8988T (cell line): ENCODE results near the gene FUS.
"Not testable (repeated sequence)": the region's sequence is repeated elsewhere in the genome, so short reads cannot be mapped to it uniquely, and the experiment has no call there.

Source experiments
- DNase-seq: peaks from one replicate; pipeline ENCODE4 v3.0.0; 2011

FUS gene

DNA sequence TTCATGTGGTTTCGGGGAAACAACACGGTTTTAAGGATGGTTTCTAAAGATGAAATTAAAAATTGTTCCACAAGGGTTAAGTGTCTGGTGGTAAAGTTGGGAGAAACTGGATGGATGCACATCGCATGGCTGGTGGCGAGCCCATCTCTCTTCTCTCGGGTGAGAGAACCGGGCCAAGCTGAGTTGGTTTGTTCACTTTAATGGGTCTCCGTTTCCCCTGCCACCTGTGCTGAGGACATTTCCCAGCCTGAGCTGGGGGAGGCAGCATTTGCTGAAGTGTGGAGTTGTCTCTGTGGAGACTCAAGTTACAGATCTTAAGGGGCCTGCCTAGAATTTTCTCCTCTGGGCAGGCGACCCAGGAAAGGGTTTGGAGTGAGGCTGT lies 7.9 kb downstream of the FUS start:
- DNase-seq = no peak

DNA sequence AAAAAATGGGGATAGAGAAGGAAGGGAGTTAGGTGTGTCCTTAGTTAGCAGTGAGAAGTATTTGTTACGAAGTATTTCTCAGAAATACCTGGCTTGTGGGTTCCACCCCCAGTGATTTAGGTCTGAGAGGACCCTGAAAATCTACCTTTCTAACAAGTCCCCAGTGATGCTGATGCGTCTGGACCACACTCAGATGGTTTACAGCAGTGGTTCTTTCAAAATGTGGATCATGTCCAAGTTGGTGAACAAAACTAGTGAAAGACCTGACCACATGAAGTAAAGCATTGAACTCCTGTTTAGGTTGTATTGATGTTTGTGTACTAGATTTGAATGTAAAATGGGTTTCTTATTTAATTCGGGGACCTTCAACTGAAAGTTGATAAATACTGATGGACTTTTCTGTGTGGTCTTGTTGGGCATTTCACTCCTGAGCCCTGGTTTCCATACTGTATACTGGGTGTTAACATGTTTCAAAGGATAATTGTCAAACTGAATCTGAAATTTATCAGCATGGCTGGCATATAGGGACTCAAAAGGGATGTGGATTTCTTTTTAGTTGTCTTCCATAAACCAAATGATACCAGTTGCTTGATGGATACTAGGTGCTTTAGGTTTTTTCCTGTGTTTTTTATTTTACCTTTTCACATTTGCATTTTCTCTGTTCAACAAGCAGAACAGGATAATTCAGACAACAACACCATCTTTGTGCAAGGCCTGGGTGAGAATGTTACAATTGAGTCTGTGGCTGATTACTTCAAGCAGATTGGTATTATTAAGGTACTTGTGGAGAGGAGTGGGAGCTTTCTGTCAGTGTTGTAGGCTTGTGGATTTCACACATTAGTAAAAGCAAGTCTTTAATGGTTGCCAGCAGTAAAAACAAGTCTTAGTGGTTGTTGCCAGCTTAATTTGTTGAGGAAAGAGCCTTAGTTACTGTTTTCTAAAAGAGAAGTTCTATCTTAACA lies 8.8 kb downstream of the FUS start:
- no peak for DNase-seq

DNA sequence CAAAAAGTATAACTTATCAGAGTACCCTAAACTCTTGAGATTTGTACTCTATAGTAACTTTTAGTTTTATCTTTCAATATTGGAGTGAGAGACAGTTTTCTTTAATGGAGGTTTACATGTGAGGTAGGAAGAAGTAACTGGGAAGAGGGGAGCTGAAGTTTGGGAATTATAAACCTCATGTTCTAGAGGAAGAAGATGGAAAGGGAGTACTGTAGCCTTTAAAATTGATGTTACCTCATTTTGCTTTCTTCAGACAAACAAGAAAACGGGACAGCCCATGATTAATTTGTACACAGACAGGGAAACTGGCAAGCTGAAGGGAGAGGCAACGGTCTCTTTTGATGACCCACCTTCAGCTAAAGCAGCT lies 9.5 kb downstream of the FUS start:
- DNase-seq = no peak

DNA sequence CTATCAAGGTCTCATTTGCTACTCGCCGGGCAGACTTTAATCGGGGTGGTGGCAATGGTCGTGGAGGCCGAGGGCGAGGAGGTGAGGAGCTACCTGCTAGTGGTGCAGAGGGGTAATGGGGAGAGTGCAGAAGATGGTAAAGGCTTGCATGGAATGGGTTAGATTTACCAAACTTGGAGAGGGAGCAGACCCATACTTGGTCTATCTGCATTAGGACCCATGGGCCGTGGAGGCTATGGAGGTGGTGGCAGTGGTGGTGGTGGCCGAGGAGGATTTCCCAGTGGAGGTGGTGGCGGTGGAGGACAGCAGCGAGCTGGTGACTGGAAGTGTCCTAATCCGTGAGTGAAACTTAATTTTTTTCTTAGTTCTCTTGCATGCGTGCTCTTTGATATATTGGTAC lies 10.1 kb downstream of the FUS start:
- no peak for DNase-seq

DNA sequence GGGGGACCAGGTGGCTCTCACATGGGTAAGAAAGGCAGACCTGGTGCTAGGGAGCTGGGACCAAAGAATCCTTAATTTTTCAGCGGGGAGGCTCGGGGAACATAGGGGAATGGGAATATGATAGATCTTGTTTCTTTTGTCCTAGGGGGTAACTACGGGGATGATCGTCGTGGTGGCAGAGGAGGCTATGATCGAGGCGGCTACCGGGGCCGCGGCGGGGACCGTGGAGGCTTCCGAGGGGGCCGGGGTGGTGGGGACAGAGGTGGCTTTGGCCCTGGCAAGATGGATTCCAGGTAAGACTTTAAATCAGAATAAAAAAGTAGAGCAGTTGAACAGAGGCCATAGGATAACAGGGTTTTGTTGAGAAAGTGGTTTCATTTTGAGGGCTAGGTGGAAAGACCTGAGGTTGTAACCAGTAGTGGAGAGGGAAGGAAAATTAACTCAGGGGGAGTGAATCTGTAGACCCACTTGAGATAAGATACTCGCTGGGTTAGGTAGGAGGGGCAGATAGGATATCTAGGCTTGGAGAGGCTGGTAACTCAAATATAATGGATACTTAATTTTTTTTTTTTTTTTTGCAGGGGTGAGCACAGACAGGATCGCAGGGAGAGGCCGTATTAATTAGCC lies 11.0 kb downstream of the FUS start:
- DNase-seq = no peak

DNA sequence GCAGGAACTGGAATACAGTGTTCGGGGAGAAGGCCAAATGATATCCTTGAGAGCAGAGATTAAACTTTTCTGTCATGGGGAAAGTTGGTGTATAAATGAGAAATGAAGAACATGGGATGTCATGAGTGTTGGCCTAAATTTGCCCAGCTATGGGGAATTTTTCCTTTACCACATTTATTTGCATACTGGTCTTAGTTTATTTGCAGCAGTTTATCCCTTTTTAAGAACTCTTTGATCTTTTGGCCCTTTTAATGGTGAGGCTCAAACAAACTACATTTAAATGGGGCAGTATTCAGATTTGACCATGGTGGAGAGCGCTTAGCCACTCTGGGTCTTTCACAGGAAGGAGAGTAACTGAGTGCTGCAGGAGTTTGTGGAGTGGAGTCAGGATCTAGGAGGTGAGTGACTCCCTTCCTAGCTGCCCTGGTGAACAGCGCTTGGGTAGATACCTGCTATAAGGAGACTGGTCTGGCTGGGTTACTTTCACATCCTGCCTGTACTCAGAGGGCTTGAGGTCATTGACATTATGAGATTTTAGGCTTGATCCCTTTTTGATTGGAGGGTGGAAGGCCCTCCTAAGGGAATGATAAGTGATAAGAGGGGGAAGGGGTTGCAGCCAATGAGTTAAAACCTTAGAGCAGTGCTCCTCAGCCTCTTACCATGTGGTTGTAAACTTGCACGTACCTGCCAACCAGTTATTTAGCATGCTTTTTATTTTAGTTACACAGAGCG lies 11.9 kb downstream of the FUS start:
- DNase-seq = no peak

DNA sequence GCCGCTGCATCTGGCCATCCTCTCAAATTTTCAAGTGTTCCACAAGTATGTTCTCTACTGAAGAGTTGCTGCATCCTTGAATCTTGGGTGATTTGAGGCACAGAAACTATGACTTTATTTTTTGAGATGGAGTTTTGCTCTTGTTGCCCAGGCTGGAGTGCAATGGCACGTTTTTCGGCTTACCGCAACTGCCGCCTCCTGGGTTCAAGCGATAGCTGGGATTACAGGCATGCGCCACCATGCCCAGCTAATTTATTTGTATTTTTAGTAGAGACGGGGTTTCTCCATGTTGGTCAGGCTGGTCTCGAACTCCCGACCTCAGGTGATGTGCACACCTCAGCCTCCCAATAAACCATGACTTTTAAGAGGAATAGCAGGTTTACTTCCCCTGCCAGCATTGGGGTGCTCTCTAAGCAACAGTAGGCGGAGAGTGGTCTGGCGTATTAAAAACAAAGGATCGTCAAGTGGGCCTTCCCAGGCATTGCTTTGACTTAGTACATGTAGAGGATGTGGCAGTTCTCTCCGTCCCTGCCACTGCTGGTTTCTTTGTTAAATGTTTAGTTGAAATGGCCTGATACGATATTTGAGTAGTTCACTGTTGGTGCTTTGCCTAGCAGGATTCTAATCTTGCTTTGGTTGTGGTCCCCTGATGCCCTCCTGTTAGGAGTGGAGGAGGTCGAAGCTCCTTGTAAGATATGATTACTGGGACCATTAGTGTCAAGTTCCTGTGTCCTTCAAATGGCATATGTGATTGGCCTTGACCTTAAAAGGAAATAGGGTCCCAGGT lies 13.1 kb downstream of the FUS start:
- DNase-seq = no peak

DNA sequence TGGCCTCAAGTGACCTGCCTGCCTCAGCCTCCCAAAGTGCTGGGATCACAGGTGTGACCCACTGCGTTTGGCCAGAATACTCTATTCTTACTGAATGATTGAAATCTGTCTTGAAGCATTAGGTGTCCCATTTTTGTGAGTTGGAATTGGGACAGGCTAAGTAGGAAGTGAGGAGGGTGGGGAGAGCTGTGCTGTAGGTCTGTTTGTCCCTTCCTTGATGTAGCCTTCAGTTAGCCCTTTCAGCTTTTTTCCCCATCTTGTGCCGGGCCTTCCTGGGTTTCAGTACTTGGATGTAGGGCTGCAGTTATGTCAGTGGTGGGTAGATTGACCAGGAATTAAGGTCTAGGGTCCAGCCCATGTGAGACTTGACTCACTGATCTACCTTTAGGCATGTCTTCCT lies 13.9 kb downstream of the FUS start:
- DNase-seq = no peak

DNA sequence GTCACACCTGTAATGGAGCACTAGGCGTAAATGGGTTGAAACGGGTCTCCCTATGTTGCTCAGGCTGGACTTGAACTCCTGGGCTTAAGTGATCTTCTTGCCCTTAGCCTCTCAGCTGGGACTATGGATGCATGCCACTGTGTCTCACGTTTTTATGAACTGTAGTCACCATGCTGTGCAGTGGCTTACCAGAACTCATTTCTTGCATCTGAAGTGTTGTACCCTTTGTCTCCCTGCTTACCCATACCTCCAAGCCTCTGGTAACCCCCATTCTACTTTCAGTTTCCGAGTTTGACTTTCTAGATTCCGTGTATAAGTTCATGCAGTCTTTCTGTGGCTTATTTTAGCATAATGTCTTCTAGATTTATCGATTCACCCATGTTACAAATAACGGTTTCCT lies 15.0 kb downstream of the FUS start:
- no peak for DNase-seq

DNA sequence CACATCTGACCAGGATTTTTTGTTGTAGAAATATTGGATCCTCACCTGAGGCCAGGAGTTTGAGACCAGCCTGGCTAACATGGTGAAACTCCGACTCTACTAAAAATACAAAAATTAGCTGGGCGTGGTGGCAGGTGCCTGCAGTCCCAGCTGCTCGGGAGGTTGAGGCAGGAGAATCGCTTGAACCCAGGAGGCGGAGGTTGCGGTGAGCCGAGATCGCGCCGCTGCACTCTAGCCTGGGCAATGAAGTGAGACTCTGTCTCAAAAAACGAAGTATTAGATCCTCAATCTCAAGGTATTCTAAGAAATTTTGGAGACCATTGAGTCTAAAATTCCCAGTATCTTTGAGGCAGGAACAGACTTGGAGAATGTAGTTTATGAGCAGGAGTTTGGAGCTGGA lies 15.9 kb downstream of the FUS start:
- DNase-seq = not testable (repeated sequence)

DNA sequence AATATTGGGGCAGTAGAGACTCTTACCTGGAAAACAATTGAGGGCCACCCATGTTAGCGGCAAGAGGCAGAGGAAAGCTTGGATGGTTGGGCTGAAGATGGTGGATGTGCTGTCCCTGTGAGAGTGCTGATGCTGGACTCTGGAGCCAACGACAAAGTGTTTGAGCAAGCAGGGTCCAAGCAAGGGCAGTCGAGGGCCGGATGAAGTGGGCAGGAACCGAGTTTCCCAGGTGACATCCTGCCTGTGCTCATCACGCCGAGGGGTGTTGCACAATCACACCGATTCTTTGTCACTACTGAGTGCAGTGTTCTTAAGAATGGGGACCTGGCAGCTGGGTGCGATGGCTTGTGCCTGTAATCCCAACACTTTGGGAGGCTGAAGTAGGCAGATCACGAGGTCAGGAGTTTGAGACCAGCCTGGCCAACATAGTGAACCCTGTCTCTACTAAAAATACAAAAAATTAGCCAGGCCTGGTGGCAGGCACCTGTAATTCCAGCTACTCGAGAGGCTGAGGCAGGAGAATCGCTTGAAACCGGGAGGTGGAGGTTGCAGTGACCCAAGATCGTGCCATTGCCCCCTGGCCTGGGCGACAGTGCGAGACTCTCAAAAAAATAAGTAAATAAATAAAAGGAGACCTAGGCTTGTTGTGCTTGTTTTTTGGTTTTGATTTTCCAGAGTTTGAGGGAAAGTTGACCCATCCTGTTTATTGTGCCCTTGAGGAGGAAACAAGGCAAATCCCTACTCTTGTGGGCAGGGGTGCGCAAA lies 16.6 kb downstream of the FUS start:
- DNase-seq = no peak

DNA sequence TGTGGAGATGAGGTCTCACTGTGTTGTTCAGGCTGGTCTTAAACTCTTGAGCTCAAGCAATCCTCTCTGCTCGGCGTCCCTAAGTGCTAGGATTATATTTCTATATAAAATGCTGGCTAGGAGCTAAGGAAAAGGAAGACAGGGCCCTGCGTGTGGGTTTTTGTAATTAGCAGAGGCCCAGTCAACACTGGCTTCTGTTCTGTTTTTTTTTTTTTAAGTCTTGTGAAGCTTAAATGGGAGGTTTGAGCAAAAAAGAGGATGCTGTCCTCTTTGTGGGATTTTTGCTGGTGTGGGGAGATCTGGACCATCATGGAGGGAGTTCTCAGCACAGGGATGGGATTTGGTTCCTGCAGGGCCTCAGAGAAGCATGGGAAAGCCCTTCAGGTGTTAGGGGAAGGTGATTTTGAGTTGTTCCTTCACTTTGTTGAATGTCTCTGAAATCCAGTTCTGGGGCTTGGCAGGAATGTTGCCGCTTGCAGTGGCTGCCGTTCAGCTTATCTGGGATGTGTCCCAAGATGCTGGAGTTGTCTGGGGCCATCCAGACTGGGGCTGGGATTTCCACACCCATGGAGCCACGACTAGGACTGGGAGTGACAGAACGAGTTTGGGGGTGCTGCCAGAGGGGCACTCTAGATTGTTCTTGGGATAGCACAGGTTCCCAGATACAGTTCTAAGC lies 18.4 kb downstream of the FUS start:
- DNase-seq = no peak

DNA sequence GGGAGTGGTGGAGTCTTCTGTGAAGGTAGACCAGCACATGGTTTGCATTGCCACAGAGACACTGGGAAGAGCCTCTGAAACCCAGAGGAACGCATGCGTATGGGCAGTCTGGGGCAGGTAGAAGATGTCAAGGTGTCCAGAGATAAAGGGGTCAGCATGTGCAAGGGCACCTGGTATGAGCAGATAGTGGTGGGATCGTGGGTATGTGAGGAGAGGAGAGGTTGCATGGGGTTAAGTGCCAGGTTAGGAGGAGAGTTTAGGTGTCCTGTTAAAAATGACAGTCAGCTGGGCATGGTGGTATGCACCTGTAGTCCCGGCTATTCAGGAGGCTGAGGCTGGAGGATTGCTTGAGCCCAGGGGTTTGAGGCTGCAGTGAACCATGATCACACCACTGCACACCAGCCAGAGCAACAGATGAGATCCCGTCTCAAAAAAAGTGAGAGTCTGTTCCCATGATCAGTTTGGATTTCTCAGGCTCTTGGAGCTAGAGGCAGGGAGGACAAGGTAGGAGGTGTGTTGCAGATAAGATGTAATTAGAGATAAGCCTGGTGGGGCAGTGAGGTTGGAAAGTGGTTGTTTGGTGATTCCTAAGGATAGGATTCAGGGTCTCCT lies 19.6 kb downstream of the FUS start:
- no peak for DNase-seq

DNA sequence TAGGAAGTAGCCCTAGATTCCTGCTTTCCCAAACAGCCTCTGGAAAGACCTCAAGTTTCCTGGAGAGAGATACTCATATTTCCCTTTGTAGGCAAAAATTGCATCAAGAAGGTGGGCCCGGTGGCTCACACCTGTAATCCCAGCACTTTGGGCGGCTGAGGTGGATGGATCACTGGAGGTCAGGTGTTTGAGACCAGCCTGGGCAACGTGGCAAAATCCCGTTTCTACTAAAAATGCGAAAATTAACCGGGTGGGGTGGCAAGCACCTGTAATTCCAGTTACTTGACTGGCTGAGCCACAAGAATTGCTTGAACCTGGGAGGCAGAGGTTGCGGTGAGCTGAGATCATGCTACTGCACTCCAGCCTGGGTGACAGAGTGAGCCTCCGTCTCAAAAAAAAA lies 20.2 kb downstream of the FUS start:
- not testable (repeated sequence) for DNase-seq

DNA sequence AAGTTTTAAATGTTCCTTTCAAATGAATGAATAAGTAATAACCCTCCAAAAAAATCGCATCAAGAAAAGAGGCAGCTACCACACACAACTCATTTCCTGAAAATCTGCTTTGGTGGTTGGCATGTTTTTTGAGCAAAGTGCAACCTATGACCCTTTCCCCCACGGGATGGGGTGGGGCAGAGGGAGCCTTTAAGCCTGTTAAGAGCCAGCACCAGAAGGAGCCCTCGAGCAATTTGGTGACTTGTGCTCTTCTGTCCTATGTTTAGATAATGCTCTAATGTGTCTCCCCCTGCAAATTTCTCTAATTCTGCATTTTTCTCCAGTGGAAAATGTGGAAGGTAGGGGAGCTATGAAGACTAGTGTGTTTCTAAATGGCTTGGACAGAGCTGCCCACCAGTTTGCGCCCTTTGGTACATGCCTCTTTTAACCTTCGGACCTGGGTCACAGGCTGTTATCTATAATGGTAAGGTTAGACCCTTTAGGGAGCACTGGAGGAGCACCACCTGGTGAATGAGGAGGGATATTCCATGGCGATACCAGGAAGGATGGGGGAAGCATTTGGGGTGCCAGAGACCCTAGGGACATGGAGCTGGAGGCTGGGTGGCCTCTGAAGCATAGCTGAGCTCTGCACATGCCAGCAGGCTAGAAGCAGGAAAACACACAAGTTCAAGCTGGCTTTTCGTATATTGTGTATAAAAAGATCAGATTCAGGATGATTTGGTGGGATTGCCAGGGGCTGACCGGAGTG lies 21.1 kb downstream of the FUS start:
- DNase-seq = no peak

DNA sequence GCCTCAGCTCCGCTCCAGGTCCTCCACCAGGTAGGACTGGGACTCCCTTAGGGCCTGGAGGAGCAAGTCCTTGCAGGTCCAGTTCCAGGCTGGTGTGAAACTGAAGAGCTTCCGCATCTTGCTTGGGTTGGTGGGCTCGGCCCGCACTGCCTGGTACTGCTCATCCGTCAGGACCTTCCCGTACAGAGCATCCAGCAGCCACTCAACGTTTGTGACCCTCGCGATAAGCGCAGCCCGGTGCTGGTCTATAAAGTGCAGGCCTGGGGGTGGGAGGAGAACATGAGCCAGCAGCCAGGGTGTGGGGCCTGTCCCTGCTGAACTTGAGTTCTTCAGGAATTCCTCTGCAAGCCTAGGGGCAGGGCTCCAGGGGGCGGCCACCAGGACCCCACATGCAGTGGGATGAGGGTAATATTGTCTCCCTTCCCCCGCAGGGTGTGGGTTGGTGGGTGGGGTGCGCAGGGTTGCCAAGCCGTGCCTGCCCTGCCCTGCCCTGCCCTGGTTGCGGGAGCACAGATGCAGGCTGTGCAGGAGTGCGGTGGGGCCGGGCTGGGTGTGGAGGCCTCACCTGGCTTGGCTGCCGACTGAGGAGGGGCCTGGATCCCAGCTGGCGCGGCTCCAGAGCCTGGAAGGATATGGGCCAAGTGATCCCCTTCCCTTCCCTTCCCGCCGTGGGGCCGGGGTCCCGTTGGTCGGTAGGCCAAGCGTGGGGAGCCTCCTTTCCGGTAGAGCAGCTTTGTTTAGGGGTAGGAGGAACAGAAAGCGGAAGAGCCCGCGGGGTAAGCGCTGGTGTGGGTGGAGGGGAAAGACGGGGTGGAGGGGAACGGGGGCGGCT lies 21.9 kb downstream of the FUS start:
- no peak for DNase-seq

DNA sequence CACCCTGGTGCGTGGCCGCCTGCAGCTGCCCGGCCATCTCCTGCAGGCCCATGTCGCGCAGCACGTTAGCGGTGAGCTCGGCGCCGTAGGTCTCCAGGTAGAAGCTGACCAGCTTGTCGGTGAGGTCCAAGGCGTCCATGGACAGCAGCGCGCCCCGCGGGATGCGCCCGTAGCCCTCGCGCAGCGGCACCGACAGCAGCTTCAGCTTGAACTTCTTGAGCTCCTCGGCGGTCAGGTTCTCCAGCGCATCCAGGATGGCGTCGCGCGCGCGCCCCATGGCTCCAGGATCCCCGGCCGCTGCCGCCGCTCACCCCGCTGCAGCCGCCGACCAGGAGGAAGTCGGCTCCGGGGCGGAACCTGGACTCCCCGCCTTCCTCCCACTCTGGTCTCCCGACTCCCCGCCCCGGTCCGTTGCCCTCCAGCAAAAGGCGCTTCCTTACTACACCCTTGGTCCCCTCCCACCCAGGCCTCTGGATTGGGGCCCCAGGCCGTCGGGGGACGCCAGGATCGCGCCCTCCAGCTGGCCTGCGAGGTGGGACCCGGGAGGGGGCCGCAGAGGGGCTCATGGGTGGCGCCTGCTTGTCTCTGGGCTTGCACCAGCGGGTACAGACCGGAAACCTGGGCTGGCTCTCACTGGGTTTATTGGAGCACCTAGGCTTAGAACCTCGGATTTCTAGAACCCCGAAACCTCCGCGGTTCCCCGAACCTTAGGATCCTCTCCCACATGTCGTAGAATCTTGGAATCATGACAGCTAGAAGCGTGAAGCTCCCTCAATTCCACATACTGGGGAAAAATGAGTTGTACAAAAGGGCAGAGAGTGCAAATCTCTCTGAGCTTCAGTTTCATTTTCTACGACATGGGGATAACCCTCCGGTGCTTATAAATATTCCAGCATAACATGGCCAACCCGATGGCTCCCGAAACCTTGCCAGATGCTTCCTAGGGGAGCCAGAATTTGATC lies 22.8 kb downstream of the FUS start, which contains the start of gene PYCARD:
TSS of gene PYCARD (minus strand) at position 347 of the 962 bp plus-strand sequence. CDS start at position 277, 70 bp downstream.
- no peak for DNase-seq
